Measurements from ENCODE around the gene NELL2.

Gene NELL2

GRCh38 chr12:44544018-44544417 is 332.1 kb downstream of the NELL2 start:
- Histone ChIP-seq H3K4me3 (replicated peaks; ENCODE audit: low read depth, low read length) (no peak overlapping the region), H3K27me3 (replicated peaks; ENCODE audit: control insufficient read depth, insufficient read depth, low read length) (no peaks in the 10 kb centered on the region), H3K36me3 (ENCODE audit: control insufficient read depth, insufficient read depth, low read length) (no peaks in the 10 kb centered on the region)
- peak; percentile 4 for DNase-seq (ENCODE audit: extremely low read depth, insufficient read length)
- TF ChIP-seq CTCF (IDR thresholded peaks at IDR 0.05; ENCODE audit: insufficient read depth, low read length, poor library complexity, severe bottlenecking), result no peak

GRCh38 chr12:44542716-44543115 is 333.4 kb downstream of the NELL2 start:
- DNase-seq (ENCODE audit: extremely low read depth, insufficient read length), result no peak
- Histone ChIP-seq H3K36me3 (ENCODE audit: control insufficient read depth, insufficient read depth, low read length) (no peaks in the 10 kb centered on the region), H3K27me3 (replicated peaks; ENCODE audit: control insufficient read depth, insufficient read depth, low read length) (no peaks in the 10 kb centered on the region), H3K4me3 (replicated peaks; ENCODE audit: low read depth, low read length) (no peak overlapping the region)
- no peak for TF ChIP-seq CTCF (IDR thresholded peaks at IDR 0.05; ENCODE audit: insufficient read depth, low read length, poor library complexity, severe bottlenecking)

DNA sequence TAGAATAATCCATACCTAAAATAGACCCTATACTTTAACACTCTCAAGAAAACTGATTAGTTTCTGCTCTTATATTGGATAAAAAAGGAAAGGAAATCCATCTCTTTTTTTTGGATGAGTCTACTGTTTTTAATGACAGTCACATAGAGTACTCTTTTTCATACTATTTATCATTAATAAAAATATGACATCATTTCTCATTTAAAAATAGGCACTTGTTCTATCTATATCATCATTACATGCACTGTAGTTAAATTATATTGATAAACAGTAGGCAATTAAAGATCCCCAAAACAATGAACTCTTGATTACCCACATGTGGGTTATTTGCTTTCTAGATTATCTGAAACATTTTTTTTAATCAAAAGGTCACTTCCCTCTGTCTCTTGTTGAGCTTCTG is 338.8 kb downstream of the NELL2 start:
- Histone ChIP-seq H3K27me3 (replicated peaks; ENCODE audit: control insufficient read depth, insufficient read depth, low read length) (no peaks in the 10 kb centered on the region), H3K36me3 (ENCODE audit: control insufficient read depth, insufficient read depth, low read length) (no peaks in the 10 kb centered on the region), H3K4me3 (replicated peaks; ENCODE audit: low read depth, low read length) (no peak overlapping the region)
- TF ChIP-seq CTCF (IDR thresholded peaks at IDR 0.05; ENCODE audit: insufficient read depth, low read length, poor library complexity, severe bottlenecking), result no peak
- DNase-seq (ENCODE audit: extremely low read depth, insufficient read length), result no peak

DNA sequence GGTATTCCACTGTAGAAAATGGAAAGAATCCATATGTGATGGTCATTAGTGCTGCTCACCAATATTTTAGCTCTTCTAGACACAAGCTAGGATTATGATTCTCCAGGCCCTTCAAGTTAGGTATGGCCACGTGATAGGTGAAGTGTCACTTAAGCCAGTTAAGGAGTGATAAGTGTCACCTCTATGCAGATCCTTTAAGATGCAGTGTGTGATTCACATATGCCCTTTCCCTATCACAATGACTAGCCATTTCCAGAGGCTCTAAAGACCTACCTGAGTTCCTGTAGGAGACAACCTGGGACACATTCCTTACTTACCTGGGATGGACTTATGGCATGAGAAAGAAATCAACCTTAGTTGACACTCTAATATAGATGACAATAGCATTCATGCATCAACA is 343.2 kb downstream of the NELL2 start:
- Histone ChIP-seq H3K4me3 (replicated peaks; ENCODE audit: low read depth, low read length) (no peak overlapping the region), H3K27me3 (replicated peaks; ENCODE audit: control insufficient read depth, insufficient read depth, low read length) (no peaks in the 10 kb centered on the region), H3K36me3 (ENCODE audit: control insufficient read depth, insufficient read depth, low read length) (no peaks in the 10 kb centered on the region)
- no peak for DNase-seq (ENCODE audit: extremely low read depth, insufficient read length)
- no peak for TF ChIP-seq CTCF (IDR thresholded peaks at IDR 0.05; ENCODE audit: insufficient read depth, low read length, poor library complexity, severe bottlenecking)

- Histone ChIP-seq H3K27me3 (replicated peaks; ENCODE audit: control insufficient read depth, insufficient read depth, low read length) (no peaks in the 10 kb centered on the region), H3K4me3 (replicated peaks; ENCODE audit: low read depth, low read length) (no peak overlapping the region), H3K36me3 (ENCODE audit: control insufficient read depth, insufficient read depth, low read length) (no peaks in the 10 kb centered on the region)
- DNase-seq (ENCODE audit: extremely low read depth, insufficient read length), result no peak
- TF ChIP-seq CTCF (IDR thresholded peaks at IDR 0.05; ENCODE audit: insufficient read depth, low read length, poor library complexity, severe bottlenecking), result no peak
Measured at GRCh38 chr12:44531320-44531971, 344.7 kb downstream of the NELL2 start.

Data from GM06990 (cell line).